Mesendoderm (in vitro differentiated cells): ENCODE data around the gene BET1. TPM values are rescaled to one million over a fixed set of nuclear protein-coding genes. Genes with fewer than 3 reads are reported as not detected.

Source experiments
- DNase-seq: peaks from one replicate; pipeline ENCODE4 v3.0.0; 2013
- H2AK5ac ChIP-seq: 2 replicates; pipeline ENCODE4 v1.6.1; 2013; ENCODE audit warnings: low read length, inconsistent platforms
- H2BK120ac ChIP-seq: 2 replicates; pipeline ENCODE4 v1.6.1; 2013; ENCODE audit warnings: low read depth, mild to moderate bottlenecking, low read length, moderate library complexity, mixed read lengths
- H2BK15ac ChIP-seq: replicated peaks from 2 replicates; pipeline ENCODE4 v1.6.1; 2013; ENCODE audit warnings: low read depth, mild to moderate bottlenecking, moderate library complexity
- H2BK5ac ChIP-seq: 2 replicates; pipeline ENCODE4 v1.6.1; 2013; ENCODE audit warnings: low read length, inconsistent platforms
- H3K18ac ChIP-seq: 2 replicates; pipeline ENCODE4 v1.6.1; 2013; ENCODE audit warnings: mild to moderate bottlenecking, low read length, mixed read lengths
- H3K23ac ChIP-seq: one replicate; pipeline ENCODE4 v1.6.1; 2013; ENCODE audit warnings: low read length
- H3K27ac ChIP-seq: 2 replicates; pipeline ENCODE4 v1.5.1; 2013; ENCODE audit warnings: low read depth, mild to moderate bottlenecking, inconsistent platforms, low read length, moderate library complexity
- H3K27me3 ChIP-seq: 2 replicates; pipeline ENCODE4 v1.6.1; 2013; ENCODE audit warnings: low read length, control low read depth, mild to moderate bottlenecking, inconsistent platforms; ENCODE audit not compliant: insufficient read depth, poor library complexity
- H3K36me3 ChIP-seq: 2 replicates; pipeline ENCODE4 v1.6.1; 2013; ENCODE audit warnings: low read length, inconsistent platforms; ENCODE audit not compliant: control insufficient read depth, insufficient read depth
- H3K4ac ChIP-seq: one replicate; pipeline ENCODE4 v1.6.1; 2013; ENCODE audit warnings: low read depth, mild to moderate bottlenecking, low read length, moderate library complexity
- H3K4me1 ChIP-seq: 2 replicates; pipeline ENCODE4 v1.6.1; 2013; ENCODE audit warnings: low read depth, low read length, inconsistent platforms; ENCODE audit not compliant: control insufficient read depth
- H3K4me2 ChIP-seq: 2 replicates; pipeline ENCODE4 v1.6.1; 2013; ENCODE audit warnings: low read length
- H3K4me3 ChIP-seq: 2 replicates; pipeline ENCODE4 v1.5.1; 2013; ENCODE audit warnings: mild to moderate bottlenecking, low read length
- H3K56ac ChIP-seq: one replicate; pipeline ENCODE4 v1.6.1; 2013; ENCODE audit warnings: low read length
- H3K79me1 ChIP-seq: 2 replicates; pipeline ENCODE4 v1.6.1; 2013; ENCODE audit warnings: low read length, inconsistent platforms
- H3K79me2 ChIP-seq: 2 replicates; pipeline ENCODE4 v1.6.1; 2013; ENCODE audit warnings: mild to moderate bottlenecking, low read length; ENCODE audit not compliant: control insufficient read depth, insufficient read depth
- H3K9ac ChIP-seq: 2 replicates; pipeline ENCODE4 v1.6.1; 2013; ENCODE audit warnings: low read length, inconsistent platforms
- H4K5ac ChIP-seq: one replicate; pipeline ENCODE4 v1.6.1; 2013; ENCODE audit warnings: low read length
- H4K8ac ChIP-seq: one replicate; pipeline ENCODE4 v1.6.1; 2013; ENCODE audit warnings: low read depth, mild to moderate bottlenecking, control low read depth, low read length, moderate library complexity
- WGBS: extraction: QIAGEN DNeasy Blood & Tissue Kit; methylation state at CpG from one replicate; pipeline ENCODE4 v1.1.7; 2013; ENCODE audit warnings: low lambda C conversion rate, missing lambda C conversion rate; ENCODE audit not compliant: insufficient coverage; ENCODE audit errors: extremely low coverage; 5-methylcytosine and 5-hydroxymethylcytosine counted together
- polyA plus RNA-seq, 2 experiments: library from polyadenylated mRNA; stranded (reverse); fragments of 200-250 nt; gene quantifications; one replicate each; pipeline ENCODE4 v1.2.3, GENCODE V29; 2013

Gene BET1, protein sequence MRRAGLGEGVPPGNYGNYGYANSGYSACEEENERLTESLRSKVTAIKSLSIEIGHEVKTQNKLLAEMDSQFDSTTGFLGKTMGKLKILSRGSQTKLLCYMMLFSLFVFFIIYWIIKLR
- 35.6 TPM for polyA plus RNA-seq (2013, experiment 1 of 2)
- polyA plus RNA-seq (2013, experiment 2 of 2), result 34.4 TPM

DNA sequence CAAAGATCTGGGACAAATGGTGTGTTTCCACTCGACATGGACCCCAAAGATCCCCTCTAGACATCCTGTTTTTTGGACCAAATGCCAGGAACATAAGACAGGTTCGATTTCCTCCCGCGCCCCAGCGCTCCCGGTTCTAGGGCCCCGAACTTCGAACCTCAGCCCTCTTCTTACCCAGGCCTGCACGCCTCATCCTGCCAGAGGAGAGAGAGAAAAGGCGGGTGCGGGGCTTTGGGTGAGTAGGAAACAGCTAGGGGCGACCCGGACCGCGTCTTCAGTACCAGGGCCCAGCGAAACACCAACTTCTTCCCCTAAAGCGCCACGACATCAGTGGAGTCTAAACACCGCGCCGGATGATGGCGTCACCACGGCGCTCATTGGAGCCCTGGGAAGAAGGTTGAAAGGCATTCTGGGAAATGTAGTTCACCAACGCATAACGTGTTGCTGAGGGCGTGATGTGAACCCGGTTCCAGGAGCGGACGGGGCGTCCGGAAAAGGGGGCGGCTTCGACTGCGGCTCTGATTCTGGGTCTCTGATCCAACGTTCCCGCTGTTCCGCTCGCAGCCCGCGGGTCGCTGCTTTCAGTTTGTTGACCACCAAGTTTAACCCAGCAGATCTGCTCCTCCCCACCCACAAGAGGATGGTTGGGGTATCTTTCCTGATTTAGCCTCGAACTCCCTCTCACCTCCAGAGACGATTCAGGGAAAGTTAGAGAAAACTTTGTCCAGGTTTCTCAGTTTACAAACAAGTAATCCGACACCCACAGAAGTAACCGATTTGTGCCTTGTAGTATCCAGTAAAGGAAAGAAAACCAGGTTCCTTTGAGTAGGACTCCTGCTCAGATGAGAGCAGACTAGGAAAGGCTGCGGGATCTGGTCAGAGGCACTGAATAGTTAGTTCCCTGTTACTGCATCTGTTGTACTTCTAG, at the start of gene BET1:
TSS of gene BET1 (minus strand) at position 332 of the 928 bp plus-strand sequence. CDS start at position 193, 139 bp downstream.
- Histone ChIP-seq H3K79me1 (peaks cover 20% of the 10 kb centered on the region), H2BK5ac (peak within 1 kb of the TSS; percentile 47), H3K23ac (peak within 1 kb of the TSS; percentile 19), H4K8ac (peak within 1 kb of the TSS; percentile 96), H3K79me2 (peaks cover 26% of the 10 kb centered on the region), H3K4me3 (peak within 1 kb of the TSS; percentile 99), H3K36me3 (no peaks in the 10 kb centered on the region), H2BK120ac (no peak within 1 kb of the TSS), H3K27ac (peak within 1 kb of the TSS; percentile 22), H2AK5ac (peak within 1 kb of the TSS; percentile 54), H3K56ac (peak within 1 kb of the TSS; percentile 98), H3K9ac (peak within 1 kb of the TSS; percentile 97), H3K27me3 (no peaks in the 10 kb centered on the region), H4K5ac (peak within 1 kb of the TSS; percentile 17), H3K18ac (peak within 1 kb of the TSS; percentile 56), H3K4ac (peak within 1 kb of the TSS; percentile 74), H3K4me1 (no peaks in the 10 kb centered on the region), H2BK15ac (no peak within 1 kb of the TSS), H3K4me2 (peak within 1 kb of the TSS; percentile 90)
- peak; percentile 99 for DNase-seq
- WGBS, result no CpG with 5 or more reads among the region's 47 CpGs

DNA sequence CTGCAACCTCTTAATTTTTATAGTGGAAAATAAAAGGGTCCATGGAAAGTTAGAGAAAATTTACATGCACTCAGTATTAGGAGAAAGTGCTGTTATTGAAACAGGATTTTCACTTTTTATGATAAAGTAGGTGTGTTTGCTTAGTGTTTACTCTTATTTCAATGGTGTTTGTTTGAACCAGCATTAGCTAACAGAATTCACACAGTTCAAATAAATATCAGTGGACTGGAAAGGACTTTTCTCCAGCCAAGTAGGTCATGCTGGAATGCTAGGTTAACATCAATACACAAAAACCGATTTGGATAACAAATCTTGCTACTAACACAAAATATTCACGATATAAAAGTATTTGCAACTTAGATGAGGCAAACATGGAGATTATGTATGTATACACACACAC, 49.4 kb upstream of the BET1 start:
- Histone ChIP-seq H3K4me1 (peaks cover 5% of the 10 kb centered on the region), H4K5ac (no peak overlapping the region), H3K4me3 (no peak overlapping the region), H3K4ac (no peak overlapping the region), H3K18ac (no peak overlapping the region), H2BK120ac (no peak overlapping the region), H3K23ac (no peak overlapping the region), H2AK5ac (no peak overlapping the region), H2BK15ac (no peak overlapping the region), H3K56ac (no peak overlapping the region), H3K9ac (no peak overlapping the region), H3K79me2 (no peaks in the 10 kb centered on the region), H3K27ac (no peak overlapping the region), H2BK5ac (no peak overlapping the region), H3K79me1 (no peaks in the 10 kb centered on the region), H3K4me2 (no peak overlapping the region), H3K27me3 (no peaks in the 10 kb centered on the region), H4K8ac (no peak overlapping the region), H3K36me3 (no peaks in the 10 kb centered on the region)
- no CpG with 5 or more reads among the region's 2 CpGs for WGBS
- DNase-seq, result no peak

DNA sequence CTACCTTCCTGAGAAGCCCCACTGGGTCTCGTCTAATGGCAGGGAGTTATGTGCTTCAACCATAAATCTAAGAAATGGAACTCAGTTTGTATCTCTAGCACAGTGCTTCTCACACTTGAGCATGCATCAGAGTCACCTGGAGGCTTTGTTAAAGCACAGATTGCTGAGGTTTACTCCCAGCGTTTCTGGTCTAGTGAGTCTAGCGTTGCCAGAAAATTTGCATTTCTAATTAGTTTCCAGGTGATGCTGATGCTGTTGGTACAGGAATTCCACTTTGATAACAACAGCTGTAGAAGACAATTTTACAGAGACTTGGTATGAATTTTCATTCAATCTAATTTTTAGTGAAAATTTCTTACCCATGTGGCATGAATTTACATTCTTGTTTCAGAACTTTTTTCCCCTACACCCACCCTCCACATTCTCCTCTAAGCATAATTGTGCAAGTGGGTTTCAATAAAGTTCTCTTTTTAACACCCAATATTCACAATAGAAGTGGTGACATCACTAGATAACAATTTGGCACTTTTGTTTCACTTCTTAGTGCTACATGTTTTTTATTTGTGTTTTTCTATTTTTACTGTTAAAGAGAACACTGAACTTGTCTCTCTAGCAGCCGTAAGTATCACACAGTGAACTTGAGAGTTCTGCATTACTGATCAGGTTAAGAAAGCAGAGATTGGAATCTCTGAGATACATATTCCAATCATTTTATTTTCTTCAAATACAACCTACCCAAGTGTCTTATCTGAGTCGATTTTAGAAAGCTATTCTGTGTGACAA, 48.4 kb upstream of the BET1 start:
- Histone ChIP-seq H3K18ac (peak overlapping the region; percentile 23), H3K36me3 (no peaks in the 10 kb centered on the region), H3K9ac (no peak overlapping the region), H3K79me1 (no peaks in the 10 kb centered on the region), H3K23ac (no peak overlapping the region), H3K4me2 (no peak overlapping the region), H3K27me3 (no peaks in the 10 kb centered on the region), H4K8ac (no peak overlapping the region), H2BK5ac (no peak overlapping the region), H3K56ac (no peak overlapping the region), H4K5ac (no peak overlapping the region), H3K4me1 (peaks cover 5% of the 10 kb centered on the region), H2AK5ac (no peak overlapping the region), H3K4ac (no peak overlapping the region), H3K4me3 (no peak overlapping the region), H2BK15ac (no peak overlapping the region), H3K79me2 (no peaks in the 10 kb centered on the region), H2BK120ac (peak overlapping the region; percentile 82), H3K27ac (no peak overlapping the region)
- no peak for DNase-seq
- no CpG with 5 or more reads among the region's 5 CpGs for WGBS

DNA sequence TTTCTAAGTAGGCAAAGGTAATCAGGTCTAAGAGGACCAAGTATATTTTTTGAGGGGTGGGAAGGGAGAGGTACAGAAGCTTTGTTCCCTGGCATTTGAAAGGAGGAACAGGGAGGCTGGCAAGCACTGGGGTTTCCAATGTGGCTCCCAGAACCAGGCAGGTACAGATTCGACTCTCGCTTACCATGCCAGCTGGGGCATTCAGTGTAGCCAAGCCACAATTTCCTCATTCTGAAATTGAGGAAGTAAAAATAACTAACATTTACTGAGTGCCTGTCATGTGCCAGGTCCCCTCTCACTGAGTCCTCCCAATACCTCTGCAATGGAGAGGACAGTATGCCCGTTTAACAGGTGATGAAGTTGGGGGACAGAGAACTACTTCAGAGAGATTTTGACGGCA, 45.9 kb upstream of the BET1 start:
- Histone ChIP-seq H3K27ac (no peak overlapping the region), H3K9ac (no peak overlapping the region), H2AK5ac (no peak overlapping the region), H3K27me3 (no peaks in the 10 kb centered on the region), H3K79me1 (no peaks in the 10 kb centered on the region), H3K4me3 (no peak overlapping the region), H3K56ac (no peak overlapping the region), H2BK15ac (no peak overlapping the region), H3K18ac (no peak overlapping the region), H3K4ac (no peak overlapping the region), H4K8ac (no peak overlapping the region), H2BK5ac (peak overlapping the region; percentile 5), H3K36me3 (no peaks in the 10 kb centered on the region), H3K4me2 (no peak overlapping the region), H4K5ac (no peak overlapping the region), H3K79me2 (no peaks in the 10 kb centered on the region), H2BK120ac (peak overlapping the region; percentile 2), H3K4me1 (peaks cover 5% of the 10 kb centered on the region), H3K23ac (no peak overlapping the region)
- no peak for DNase-seq
- no CpG with 5 or more reads among the region's 4 CpGs for WGBS

DNA sequence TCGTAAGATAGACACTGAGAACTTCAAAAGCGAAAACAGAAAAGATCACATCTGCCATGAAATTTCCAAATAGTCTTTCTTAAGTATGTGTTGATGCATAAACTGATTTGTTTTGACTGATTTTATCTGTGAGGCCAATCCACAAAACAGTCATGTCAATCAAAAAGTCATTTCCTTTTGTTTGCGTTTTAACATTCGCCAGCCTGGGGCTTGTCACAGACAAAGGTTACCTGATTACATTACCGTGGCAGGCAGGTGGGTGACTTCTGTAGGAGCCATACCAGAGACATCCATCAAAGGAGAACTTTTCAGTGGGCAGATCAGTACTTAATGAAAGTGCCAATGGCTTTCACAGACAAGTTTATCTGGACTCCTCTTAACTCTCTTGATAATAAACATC, 45.5 kb upstream of the BET1 start:
- no peaks in the 10 kb centered on the region for H3K36me3 ChIP-seq
- no CpG with 5 or more reads among the region's 5 CpGs for WGBS

More for the DNA sequence above, 45.5 kb upstream of the BET1 start:
- DNase-seq, result peak; percentile 70
- Histone ChIP-seq H3K56ac (no peak overlapping the region), H2BK120ac (no peak overlapping the region), H4K5ac (no peak overlapping the region), H2AK5ac (no peak overlapping the region), H3K23ac (no peak overlapping the region), H3K27ac (no peak overlapping the region), H3K9ac (no peak overlapping the region), H4K8ac (no peak overlapping the region), H3K4me3 (no peak overlapping the region), H3K4me1 (peaks cover 5% of the 10 kb centered on the region), H2BK5ac (no peak overlapping the region), H3K4me2 (no peak overlapping the region), H3K18ac (no peak overlapping the region), H3K79me2 (no peaks in the 10 kb centered on the region), H3K4ac (no peak overlapping the region), H3K79me1 (no peaks in the 10 kb centered on the region), H2BK15ac (no peak overlapping the region), H3K27me3 (no peaks in the 10 kb centered on the region)
